ENCODE data around the gene ALAS1.
"Not testable (repeated sequence)": the region's sequence is repeated elsewhere in the genome, so short reads cannot be mapped to it uniquely, and the experiment has no call there.

Gene ALAS1

DNA sequence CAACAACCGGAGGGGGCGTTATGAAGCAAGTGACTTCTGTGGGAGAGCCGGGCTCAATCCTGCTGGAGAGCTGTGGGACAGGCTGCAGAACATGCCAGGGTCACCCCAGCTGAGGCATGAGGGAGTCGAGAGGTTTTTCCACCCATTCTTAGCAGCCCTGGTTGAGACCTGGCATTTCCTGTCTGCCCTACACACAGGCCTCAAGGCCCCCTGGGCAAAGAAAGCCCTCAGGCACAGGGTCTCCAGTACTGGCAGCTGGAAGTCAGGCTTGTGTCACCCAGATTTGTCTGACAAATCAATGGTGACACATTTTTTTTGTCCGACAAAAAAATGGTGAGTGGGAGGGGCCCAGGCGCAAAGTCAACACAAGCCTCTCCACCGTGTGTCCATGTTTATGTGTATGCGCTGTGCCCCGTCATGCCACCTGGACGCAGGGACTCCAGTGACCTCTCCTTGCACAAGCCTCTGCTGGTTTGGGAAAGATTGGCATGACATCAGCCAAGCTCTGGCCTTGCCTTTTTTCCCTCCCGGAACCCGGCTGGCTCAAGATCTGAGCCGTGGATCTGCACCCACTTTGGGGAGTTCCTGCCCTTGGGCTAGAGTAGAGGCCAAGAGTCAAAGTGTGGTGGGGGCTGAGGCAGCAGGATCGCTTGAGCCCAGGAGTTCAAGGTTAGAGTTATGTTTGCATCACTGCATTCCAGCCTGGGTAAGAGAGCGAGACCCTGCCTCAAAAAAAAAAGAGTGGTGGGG is 20.8 kb upstream of the ALAS1 start:
- Histone ChIP-seq H3K36me3 (ENCODE audit: control insufficient read depth in 2 of 2, insufficient read depth in 1 of 2, low read length in 2 of 2) (no peaks in the 10 kb centered on the region), H3K4me1 (ENCODE audit: control insufficient read depth, insufficient read depth, low read length) (no peaks in the 10 kb centered on the region), H3K4me3 (ENCODE audit: low read depth, low read length) (no peak overlapping the region), H3K27ac (ENCODE audit: extremely low read depth, low read depth, low read length) (no peak overlapping the region), H3K9me3 (ENCODE audit: control insufficient read depth, insufficient read depth, low read depth, low read length) (no peaks in the 10 kb centered on the region)
- ChIA-PET CTCF (interaction anchor here (0.6 kb wide), 1 partner anchor 209 kb away, joined by 3 read pairs; no protein-coding TSS in a partner anchor), POLR2A (no interaction called here)
- no peak for TF ChIP-seq ZNF404 (tag by site-specific recombination; IDR thresholded peaks at IDR 0.05)
- no peak for TF ChIP-seq ZNF777 (tag by site-specific recombination; IDR thresholded peaks at IDR 0.05; ENCODE audit: borderline replicate concordance)
- TF ChIP-seq ZNF433 (tag by site-specific recombination; IDR thresholded peaks at IDR 0.05; ENCODE audit: low read depth), result no peak
- no peak for TF ChIP-seq ZNF324 (tag by site-specific recombination; IDR thresholded peaks at IDR 0.05)
- TF ChIP-seq REPIN1 (tag by site-specific recombination; IDR thresholded peaks at IDR 0.05; ENCODE audit: low read depth), result no peak
- TF ChIP-seq, protein P1, sequence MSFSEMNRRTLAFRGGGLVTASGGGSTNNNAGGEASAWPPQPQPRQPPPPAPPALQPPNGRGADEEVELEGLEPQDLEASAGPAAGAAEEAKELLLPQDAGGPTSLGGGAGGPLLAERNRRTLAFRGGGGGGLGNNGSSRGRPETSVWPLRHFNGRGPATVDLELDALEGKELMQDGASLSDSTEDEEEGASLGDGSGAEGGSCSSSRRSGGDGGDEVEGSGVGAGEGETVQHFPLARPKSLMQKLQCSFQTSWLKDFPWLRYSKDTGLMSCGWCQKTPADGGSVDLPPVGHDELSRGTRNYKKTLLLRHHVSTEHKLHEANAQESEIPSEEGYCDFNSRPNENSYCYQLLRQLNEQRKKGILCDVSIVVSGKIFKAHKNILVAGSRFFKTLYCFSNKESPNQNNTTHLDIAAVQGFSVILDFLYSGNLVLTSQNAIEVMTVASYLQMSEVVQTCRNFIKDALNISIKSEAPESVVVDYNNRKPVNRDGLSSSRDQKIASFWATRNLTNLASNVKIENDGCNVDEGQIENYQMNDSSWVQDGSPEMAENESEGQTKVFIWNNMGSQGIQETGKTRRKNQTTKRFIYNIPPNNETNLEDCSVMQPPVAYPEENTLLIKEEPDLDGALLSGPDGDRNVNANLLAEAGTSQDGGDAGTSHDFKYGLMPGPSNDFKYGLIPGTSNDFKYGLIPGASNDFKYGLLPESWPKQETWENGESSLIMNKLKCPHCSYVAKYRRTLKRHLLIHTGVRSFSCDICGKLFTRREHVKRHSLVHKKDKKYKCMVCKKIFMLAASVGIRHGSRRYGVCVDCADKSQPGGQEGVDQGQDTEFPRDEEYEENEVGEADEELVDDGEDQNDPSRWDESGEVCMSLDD (tag by site-specific recombination; IDR thresholded peaks at IDR 0.05), result no peak
- TF ChIP-seq ZNF768 (tag by site-specific recombination; IDR thresholded peaks at IDR 0.05), result no peak
- no peak for TF ChIP-seq ZNF76 (tag by site-specific recombination; IDR thresholded peaks at IDR 0.05; ENCODE audit: borderline replicate concordance, low read depth)
- no peak for TF ChIP-seq ZNF426 (tag by site-specific recombination; IDR thresholded peaks at IDR 0.05)
- TF ChIP-seq, protein P2, sequence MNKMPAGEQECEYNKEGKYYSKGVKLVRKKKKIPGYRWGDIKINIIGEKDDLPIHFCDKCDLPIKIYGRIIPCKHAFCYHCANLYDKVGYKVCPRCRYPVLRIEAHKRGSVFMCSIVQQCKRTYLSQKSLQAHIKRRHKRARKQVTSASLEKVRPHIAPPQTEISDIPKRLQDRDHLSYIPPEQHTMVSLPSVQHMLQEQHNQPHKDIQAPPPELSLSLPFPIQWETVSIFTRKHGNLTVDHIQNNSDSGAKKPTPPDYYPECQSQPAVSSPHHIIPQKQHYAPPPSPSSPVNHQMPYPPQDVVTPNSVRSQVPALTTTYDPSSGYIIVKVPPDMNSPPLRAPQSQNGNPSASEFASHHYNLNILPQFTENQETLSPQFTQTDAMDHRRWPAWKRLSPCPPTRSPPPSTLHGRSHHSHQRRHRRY (tag by site-specific recombination; IDR thresholded peaks at IDR 0.05), result no peak
- no peak for TF ChIP-seq ZNF248 (tag by site-specific recombination; IDR thresholded peaks at IDR 0.05)

DNA sequence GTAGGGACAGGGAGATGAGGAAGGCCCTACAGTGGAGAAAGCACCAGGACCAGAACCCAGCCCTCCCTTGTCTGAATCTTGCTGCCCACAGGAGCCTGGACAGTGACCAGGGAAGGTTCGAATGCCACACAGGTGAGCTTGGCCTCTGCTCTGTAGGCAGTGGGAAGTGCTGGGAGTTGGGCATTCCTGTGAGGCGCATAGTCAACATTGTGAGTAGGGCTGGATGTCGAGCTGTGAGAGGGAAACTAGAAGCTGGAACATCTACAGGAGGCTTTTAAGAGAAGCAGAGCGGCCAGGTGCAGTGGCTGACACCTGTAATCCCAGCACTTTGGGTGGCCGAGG is 20.3 kb upstream of the ALAS1 start:
- ChIA-PET CTCF (no interaction called here), POLR2A (no interaction called here)
- no peaks in the 10 kb centered on the region for H3K4me1 ChIP-seq (ENCODE audit: control insufficient read depth, insufficient read depth, low read length)

DNA sequence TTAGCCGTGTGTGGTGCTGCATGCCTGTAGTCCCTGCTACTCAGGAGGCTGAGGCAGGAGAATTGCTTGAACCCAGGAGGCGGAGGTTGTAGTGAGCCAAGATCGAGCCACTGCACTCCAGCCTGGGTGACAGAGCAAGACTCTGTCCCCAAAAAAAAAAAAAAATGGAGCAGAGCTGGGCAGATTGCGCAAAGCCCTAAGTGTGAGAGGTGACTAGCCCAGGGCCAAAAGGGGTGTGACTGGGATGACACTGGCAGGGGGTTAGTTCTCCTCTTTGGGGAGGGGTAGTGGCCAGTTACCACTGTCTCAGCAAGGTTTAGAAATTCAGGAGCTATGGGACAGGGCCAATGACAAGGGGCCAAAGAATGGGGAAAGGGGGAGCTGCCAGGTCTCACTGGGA is 19.8 kb upstream of the ALAS1 start:
- H3K36me3 ChIP-seq (ENCODE audit: control insufficient read depth in 2 of 2, insufficient read depth in 1 of 2, low read length in 2 of 2); H3K27ac ChIP-seq (ENCODE audit: extremely low read depth, low read depth, low read length); H3K4me1 ChIP-seq (ENCODE audit: control insufficient read depth, insufficient read depth, low read length); H3K4me3 ChIP-seq (ENCODE audit: low read depth, low read length); POLR2A ChIA-PET; H3K9me3 ChIP-seq (ENCODE audit: control insufficient read depth, insufficient read depth, low read depth, low read length): not testable (repeated sequence)
- CTCF ChIA-PET, result interaction anchor here (0.6 kb wide), 1 partner anchor 75 kb away, joined by 4 read pairs; no protein-coding TSS in a partner anchor

More for the DNA sequence above, 20.3 kb upstream of the ALAS1 start:
- no peak overlapping the region for H3K4me3 ChIP-seq (ENCODE audit: low read depth, low read length)
- H3K9me3 ChIP-seq (ENCODE audit: control insufficient read depth, insufficient read depth, low read depth, low read length), result no peaks in the 10 kb centered on the region
- no peaks in the 10 kb centered on the region for H3K36me3 ChIP-seq (ENCODE audit: control insufficient read depth in 2 of 2, insufficient read depth in 1 of 2, low read length in 2 of 2)
- TF ChIP-seq ZNF16 (tag by site-specific recombination; IDR thresholded peaks at IDR 0.05; ENCODE audit: low read depth) (no peak), ZNF132 (tag by site-specific recombination; IDR thresholded peaks at IDR 0.05; ENCODE audit: borderline replicate concordance) (no peak), ZNF830 (tag by site-specific recombination; IDR thresholded peaks at IDR 0.05; ENCODE audit: low read depth) (no peak)
- TF ChIP-seq, protein P3, sequence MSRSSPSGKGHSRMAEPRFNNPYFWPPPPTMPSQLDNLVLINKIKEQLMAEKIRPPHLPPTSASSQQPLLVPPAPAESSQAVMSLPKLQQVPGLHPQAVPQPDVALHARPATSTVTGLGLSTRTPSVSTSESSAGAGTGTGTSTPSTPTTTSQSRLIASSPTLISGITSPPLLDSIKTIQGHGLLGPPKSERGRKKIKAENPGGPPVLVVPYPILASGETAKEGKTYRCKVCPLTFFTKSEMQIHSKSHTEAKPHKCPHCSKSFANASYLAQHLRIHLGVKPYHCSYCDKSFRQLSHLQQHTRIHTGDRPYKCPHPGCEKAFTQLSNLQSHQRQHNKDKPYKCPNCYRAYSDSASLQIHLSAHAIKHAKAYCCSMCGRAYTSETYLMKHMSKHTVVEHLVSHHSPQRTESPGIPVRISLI (tag by site-specific recombination; IDR thresholded peaks at IDR 0.05), result no peak
- no peak overlapping the region for H3K27ac ChIP-seq (ENCODE audit: extremely low read depth, low read depth, low read length)
